ENCODE measurements around the gene SNX1.

SNX1 gene

GRCh38 chr15:64130159-64130558 lies 34.4 kb downstream of the SNX1 start:
- no peaks in the 10 kb centered on the region for H3K27me3 ChIP-seq (replicated peaks)
- H3K36me3 ChIP-seq (replicated peaks) = peaks cover 86% of the 10 kb centered on the region
- no peak for DNase-seq
- H3K27ac ChIP-seq = no peak overlapping the region
- H3K4me3 ChIP-seq (ENCODE audit: low read depth, low read length) = no peak overlapping the region
- in situ Hi-C loops (cut with HindIII; ENCODE audit: low pct_ligation_motif_present, low sequenced_read_pairs) = no loop called here
- TF ChIP-seq CTCF (IDR thresholded peaks at IDR 0.05; ENCODE audit: low read depth, low read length, missing control alignments) = no peak

GRCh38 chr15:64131547-64131946 lies 35.8 kb downstream of the SNX1 start:
- no peak for TF ChIP-seq CTCF (IDR thresholded peaks at IDR 0.05; ENCODE audit: low read depth, low read length, missing control alignments)
- DNase-seq = no peak
- in situ Hi-C loops (cut with HindIII; ENCODE audit: low pct_ligation_motif_present, low sequenced_read_pairs) = no loop called here
- peaks cover 92% of the 10 kb centered on the region for H3K36me3 ChIP-seq (replicated peaks)
- no peak overlapping the region for H3K4me3 ChIP-seq (ENCODE audit: low read depth, low read length)
- no peak overlapping the region for H3K27ac ChIP-seq
- H3K27me3 ChIP-seq (replicated peaks) = no peaks in the 10 kb centered on the region

- no peaks in the 10 kb centered on the region for H3K27me3 ChIP-seq (replicated peaks)
- TF ChIP-seq CTCF (IDR thresholded peaks at IDR 0.05; ENCODE audit: low read depth, low read length, missing control alignments) = no peak
Measured at GRCh38 chr15:64132217-64132616, 36.4 kb downstream of the SNX1 start.

GRCh38 chr15:64133623-64134344 lies 38.0 kb downstream of the SNX1 start:
- H3K36me3 ChIP-seq (replicated peaks) = peaks cover 89% of the 10 kb centered on the region

More at GRCh38 chr15:64132217-64132616, 36.4 kb downstream of the SNX1 start:
- Histone ChIP-seq H3K4me3 (ENCODE audit: low read depth, low read length) (no peak overlapping the region), H3K27ac (no peak overlapping the region), H3K36me3 (replicated peaks) (peaks cover 92% of the 10 kb centered on the region)
- no peak for DNase-seq
- in situ Hi-C loops (cut with HindIII; ENCODE audit: low pct_ligation_motif_present, low sequenced_read_pairs) = no loop called here

GRCh38 chr15:64134345-64134829 lies 38.6 kb downstream of the SNX1 start:
- Histone ChIP-seq H3K27me3 (replicated peaks) (no peaks in the 10 kb centered on the region), H3K36me3 (replicated peaks) (peaks cover 84% of the 10 kb centered on the region), H3K4me3 (ENCODE audit: low read depth, low read length) (no peak overlapping the region), H3K27ac (no peak overlapping the region)
- in situ Hi-C loops (cut with HindIII; ENCODE audit: low pct_ligation_motif_present, low sequenced_read_pairs) = no loop called here
- DNase-seq = no peak
- no peak for TF ChIP-seq CTCF (IDR thresholded peaks at IDR 0.05; ENCODE audit: low read depth, low read length, missing control alignments)

More at GRCh38 chr15:64133623-64134344, 38.0 kb downstream of the SNX1 start:
- in situ Hi-C loops (cut with HindIII; ENCODE audit: low pct_ligation_motif_present, low sequenced_read_pairs) = no loop called here
- TF ChIP-seq CTCF (IDR thresholded peaks at IDR 0.05; ENCODE audit: low read depth, low read length, missing control alignments) = no peak
- no peaks in the 10 kb centered on the region for H3K27me3 ChIP-seq (replicated peaks)
- DNase-seq = no peak
- no peak overlapping the region for H3K27ac ChIP-seq
- H3K4me3 ChIP-seq (ENCODE audit: low read depth, low read length) = no peak overlapping the region

Data from brain microvascular endothelial cell (primary cell).